ENCODE data around the gene ZBTB7B.
A peak's percentile ranks its signal among the peaks of the same experiment; 100 is the strongest.
"Not testable (repeated sequence)": the region's sequence is repeated elsewhere in the genome, so short reads cannot be mapped to it uniquely, and the experiment has no call there.

ZBTB7B gene

DNA sequence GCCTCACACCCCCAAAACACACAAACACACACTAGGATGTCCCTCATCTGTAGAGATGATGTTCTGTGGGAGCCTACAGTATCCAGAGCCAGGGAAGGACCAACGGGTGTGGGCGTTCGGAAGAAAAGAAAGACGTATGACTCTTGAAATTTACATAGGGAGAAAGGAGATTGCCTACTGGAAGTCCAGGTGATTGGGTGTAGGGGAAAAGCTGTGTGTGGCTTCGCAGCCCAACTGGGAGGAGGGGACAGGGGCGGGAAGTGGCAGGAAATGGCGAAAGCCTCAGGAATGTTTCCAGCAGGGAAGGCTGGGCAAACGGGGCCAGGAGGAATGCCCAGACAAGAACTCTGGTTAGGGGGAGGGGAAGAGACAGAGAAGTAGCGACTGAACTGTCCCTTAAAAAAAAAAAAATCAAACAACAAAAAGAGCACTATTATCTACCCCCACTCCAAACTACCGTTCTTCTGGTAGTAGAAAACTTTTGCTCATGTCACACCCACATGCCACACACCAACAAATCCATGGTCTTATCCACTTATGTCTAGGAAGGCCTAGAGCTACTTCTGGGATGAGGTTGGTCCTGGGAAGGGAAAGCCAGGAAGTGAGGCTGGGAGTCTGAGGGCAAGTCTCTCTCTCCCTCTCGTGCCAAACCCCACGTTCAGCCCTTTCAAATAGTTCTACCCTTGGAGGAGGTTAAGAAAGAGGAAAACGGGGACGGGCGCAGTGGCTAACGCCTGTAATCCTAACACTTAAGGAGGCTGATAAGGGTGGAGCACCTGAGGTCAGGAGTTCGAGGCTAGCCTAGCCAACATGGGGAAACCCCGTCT is 29.9 kb upstream of the ZBTB7B start:
- TF ChIP-seq, protein P1, sequence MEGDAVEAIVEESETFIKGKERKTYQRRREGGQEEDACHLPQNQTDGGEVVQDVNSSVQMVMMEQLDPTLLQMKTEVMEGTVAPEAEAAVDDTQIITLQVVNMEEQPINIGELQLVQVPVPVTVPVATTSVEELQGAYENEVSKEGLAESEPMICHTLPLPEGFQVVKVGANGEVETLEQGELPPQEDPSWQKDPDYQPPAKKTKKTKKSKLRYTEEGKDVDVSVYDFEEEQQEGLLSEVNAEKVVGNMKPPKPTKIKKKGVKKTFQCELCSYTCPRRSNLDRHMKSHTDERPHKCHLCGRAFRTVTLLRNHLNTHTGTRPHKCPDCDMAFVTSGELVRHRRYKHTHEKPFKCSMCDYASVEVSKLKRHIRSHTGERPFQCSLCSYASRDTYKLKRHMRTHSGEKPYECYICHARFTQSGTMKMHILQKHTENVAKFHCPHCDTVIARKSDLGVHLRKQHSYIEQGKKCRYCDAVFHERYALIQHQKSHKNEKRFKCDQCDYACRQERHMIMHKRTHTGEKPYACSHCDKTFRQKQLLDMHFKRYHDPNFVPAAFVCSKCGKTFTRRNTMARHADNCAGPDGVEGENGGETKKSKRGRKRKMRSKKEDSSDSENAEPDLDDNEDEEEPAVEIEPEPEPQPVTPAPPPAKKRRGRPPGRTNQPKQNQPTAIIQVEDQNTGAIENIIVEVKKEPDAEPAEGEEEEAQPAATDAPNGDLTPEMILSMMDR (IDR thresholded peaks at IDR 0.05; ENCODE audit: control insufficient read depth, extremely low read depth, insufficient read depth): no peak
- H3K4me3 ChIP-seq (ENCODE audit: low read depth, low read length): peak overlapping the region; percentile 75
- DNase-seq (ENCODE audit: low read depth): peak; percentile 79

DNA sequence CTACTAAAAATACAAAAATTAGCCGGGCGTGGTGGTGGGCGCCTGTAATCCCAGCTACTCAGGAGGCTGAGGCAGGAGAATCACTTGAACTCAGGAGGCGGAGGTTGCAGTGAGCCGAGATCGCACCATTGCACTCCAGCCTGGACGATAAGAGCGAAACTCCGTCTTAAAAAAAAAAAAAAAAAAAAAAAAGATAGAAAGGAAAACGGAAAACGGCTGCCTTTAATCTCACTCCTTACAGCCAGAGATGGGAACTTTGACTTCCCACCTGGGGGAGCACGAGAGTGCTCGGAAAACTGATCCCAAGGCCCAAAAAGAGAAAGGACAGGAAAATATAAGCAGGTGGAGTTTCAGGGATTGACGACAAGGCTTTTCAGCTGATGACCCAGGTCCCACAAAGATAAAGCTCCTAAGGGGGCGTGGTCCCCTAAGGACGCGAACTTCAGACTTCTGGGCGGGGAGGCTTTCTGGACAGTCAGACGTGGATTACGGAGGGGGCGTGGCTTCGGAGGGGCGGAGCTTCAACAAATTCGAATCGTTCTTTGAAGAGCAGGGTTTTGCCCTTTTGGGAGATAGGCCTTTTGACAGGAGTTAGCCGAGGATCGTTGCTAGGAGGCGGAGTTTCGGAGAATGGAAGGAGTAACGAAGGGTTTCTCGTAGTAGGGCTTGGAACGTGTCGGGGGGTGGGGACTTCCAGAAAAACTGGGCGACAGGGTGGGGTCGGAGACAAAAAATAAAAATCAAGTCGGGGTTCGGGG is 29.1 kb upstream of the ZBTB7B start:
- peak overlapping the region; percentile 75 for H3K4me3 ChIP-seq (ENCODE audit: low read depth, low read length)
- DNase-seq (ENCODE audit: low read depth): peak; percentile 93
- TF ChIP-seq, protein P1 (IDR thresholded peaks at IDR 0.05; ENCODE audit: control insufficient read depth, extremely low read depth, insufficient read depth): peak; percentile 14; the same call in 1 of the 2 replicates

DNA sequence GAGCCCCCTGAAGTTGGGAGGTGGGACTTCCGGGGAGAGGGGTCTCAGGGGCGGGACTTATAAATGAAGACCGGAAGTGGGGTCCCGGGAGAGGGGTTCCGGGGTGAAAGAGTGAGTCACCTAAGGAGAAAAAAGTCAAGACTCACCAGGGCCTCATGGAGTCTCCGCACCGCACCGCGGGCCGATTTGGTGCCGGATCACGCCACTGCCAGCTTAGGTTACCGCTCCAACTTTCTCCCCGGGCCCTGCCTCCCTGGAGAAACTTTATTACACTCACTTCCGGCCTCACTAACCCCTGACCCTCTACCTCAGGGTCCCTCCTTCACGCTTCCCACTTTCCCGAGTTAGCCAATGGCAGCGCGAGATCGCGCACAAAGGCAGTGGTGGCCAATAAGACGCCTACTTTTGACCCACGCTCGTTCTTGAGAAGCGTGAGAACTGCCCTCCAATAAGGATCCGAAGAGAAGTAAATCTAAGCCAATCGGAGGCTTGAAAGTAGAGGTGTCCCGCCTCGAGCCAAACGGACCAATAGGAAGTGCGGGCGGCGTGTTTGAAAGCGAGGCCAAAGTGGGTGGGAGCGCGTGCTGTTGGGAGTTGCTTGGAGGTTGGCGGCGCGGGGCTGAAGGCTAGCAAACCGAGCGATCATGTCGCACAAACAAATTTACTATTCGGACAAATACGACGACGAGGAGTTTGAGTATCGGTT is 28.3 kb upstream of the ZBTB7B start, which contains the start of gene CKS1B:
Gene CKS1B (plus strand): TSS at position 580 of the 706 bp plus-strand sequence. CDS start 65 bp downstream, at position 645.
- TF ChIP-seq, protein P1 (IDR thresholded peaks at IDR 0.05; ENCODE audit: control insufficient read depth, extremely low read depth, insufficient read depth): no peak
- peak; percentile 100 for DNase-seq (ENCODE audit: low read depth)
- H3K4me3 ChIP-seq (ENCODE audit: low read depth, low read length): peak within 1 kb of the TSS; percentile 75

DNA sequence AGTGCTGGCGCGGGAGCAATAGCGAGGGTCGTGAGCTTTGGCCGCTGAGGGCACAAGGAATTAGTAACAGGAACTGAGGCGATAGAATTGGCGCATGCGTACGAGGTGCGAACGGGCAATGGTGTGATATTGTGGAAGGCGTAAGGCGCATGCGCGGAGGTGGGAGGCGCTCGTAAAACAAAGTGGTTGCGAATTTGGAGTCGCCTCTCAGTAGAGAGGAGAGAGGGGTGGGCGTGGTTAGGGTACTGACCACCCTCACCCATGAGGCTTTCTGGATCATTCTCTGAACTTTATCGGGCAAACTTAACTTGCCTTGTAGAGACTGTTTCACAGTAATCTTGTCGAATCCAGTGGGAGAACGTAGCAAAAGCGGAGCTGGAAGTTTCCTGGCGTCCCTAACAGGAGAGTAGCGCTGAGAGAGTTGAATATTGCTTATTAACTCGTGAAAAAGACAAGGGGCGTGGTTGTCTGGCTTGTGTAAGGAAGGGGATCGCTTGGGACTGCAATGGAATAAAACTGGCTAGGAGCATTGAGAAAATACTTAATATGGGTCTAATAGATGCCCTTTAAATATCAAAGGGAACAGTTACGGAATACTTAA is 27.7 kb upstream of the ZBTB7B start:
- H3K4me3 ChIP-seq (ENCODE audit: low read depth, low read length): peak overlapping the region; percentile 75
- DNase-seq (ENCODE audit: low read depth): peak; percentile 88
- TF ChIP-seq, protein P1 (IDR thresholded peaks at IDR 0.05; ENCODE audit: control insufficient read depth, extremely low read depth, insufficient read depth): no peak

DNA sequence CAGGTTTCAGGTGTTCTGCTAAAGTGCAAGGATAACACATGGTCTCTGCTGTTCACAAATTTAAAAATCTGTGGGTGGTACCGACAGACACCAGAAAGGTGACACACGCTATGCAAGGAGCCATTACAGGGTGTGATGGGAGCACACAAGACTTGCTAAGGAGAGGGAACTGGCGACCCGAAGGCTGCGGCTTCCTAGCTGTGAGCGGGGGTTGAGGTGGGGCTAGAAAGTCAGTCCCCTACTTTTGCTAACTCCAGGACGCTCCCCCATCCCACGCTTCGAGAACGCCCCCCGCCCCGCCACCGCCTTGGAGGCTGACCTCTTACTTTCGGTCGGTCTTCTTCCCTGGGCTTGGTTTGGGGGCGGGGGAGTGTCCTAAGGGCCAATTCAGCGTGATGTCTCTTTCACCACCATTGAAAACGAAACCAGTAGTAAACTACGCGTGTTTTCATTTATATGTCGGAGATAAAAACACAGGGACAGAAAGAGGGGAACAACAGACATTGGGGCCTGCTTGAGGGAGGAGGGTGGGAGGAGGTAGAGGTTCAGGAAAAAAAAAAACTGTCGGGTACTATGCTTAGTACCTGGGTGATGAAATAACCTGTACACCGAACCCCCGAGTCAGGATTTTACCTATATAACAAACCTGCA is 27.1 kb upstream of the ZBTB7B start:
- peak overlapping the region; percentile 75 for H3K4me3 ChIP-seq (ENCODE audit: low read depth, low read length)
- DNase-seq (ENCODE audit: low read depth): no peak
- TF ChIP-seq, protein P1 (IDR thresholded peaks at IDR 0.05; ENCODE audit: control insufficient read depth, extremely low read depth, insufficient read depth): no peak

DNA sequence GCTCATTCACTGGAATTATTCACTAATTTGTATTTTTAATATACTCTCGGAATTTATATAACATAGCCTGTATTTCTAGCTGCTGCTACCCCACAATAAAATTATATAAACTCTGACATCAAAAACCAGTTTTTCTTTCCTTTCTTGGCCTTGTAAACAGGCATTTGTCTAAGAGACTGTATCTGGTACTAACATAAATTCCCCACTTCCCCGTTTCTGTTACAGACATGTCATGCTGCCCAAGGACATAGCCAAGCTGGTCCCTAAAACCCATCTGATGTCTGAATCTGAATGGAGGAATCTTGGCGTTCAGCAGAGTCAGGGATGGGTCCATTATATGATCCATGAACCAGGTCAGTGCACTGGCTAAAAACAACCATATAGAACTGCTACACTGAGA is 24.8 kb upstream of the ZBTB7B start:
- not testable (repeated sequence) for DNase-seq (ENCODE audit: low read depth); H3K4me3 ChIP-seq (ENCODE audit: low read depth, low read length)

Data from LNCaP clone FGC (cell line).